ENCODE data around the gene SLC38A8.

SLC38A8 gene

GRCh38 chr16:83981799-83982198, 60.8 kb downstream of the SLC38A8 start:
- H3K36me3 ChIP-seq (ENCODE audit: control insufficient read depth, insufficient read depth, low read length) = no peaks in the 10 kb centered on the region
- H3K9me3 ChIP-seq (ENCODE audit: control insufficient read depth, insufficient read depth, low read length) = no peaks in the 10 kb centered on the region
- H3K9ac ChIP-seq (ENCODE audit: low read depth, low read length) = no peak overlapping the region
- H3K27me3 ChIP-seq (ENCODE audit: control insufficient read depth, insufficient read depth, low read length) = no peaks in the 10 kb centered on the region
- no peak overlapping the region for H3K4me3 ChIP-seq (ENCODE audit: low read depth, low read length)
- H3K4me1 ChIP-seq (ENCODE audit: control insufficient read depth, insufficient read depth, low read length) = peaks cover 4% of the 10 kb centered on the region

GRCh38 chr16:83980794-83981193, 61.8 kb downstream of the SLC38A8 start:
- no peak overlapping the region for H3K4me3 ChIP-seq (ENCODE audit: low read depth, low read length)
- H3K9me3 ChIP-seq (ENCODE audit: control insufficient read depth, insufficient read depth, low read length) = no peaks in the 10 kb centered on the region
- H3K9ac ChIP-seq (ENCODE audit: low read depth, low read length) = no peak overlapping the region
- H3K27me3 ChIP-seq (ENCODE audit: control insufficient read depth, insufficient read depth, low read length) = no peaks in the 10 kb centered on the region
- peaks cover 4% of the 10 kb centered on the region for H3K4me1 ChIP-seq (ENCODE audit: control insufficient read depth, insufficient read depth, low read length)
- no peaks in the 10 kb centered on the region for H3K36me3 ChIP-seq (ENCODE audit: control insufficient read depth, insufficient read depth, low read length)

GRCh38 chr16:83979441-83979840, 63.2 kb downstream of the SLC38A8 start:
- no peaks in the 10 kb centered on the region for H3K27me3 ChIP-seq (ENCODE audit: control insufficient read depth, insufficient read depth, low read length)
- H3K9ac ChIP-seq (ENCODE audit: low read depth, low read length) = no peak overlapping the region
- no peak overlapping the region for H3K4me3 ChIP-seq (ENCODE audit: low read depth, low read length)
- peaks cover 4% of the 10 kb centered on the region for H3K4me1 ChIP-seq (ENCODE audit: control insufficient read depth, insufficient read depth, low read length)
- no peaks in the 10 kb centered on the region for H3K9me3 ChIP-seq (ENCODE audit: control insufficient read depth, insufficient read depth, low read length)
- H3K36me3 ChIP-seq (ENCODE audit: control insufficient read depth, insufficient read depth, low read length) = no peaks in the 10 kb centered on the region

- Histone ChIP-seq H3K9me3 (ENCODE audit: control insufficient read depth, insufficient read depth, low read length) (no peaks in the 10 kb centered on the region), H3K36me3 (ENCODE audit: control insufficient read depth, insufficient read depth, low read length) (no peaks in the 10 kb centered on the region), H3K9ac (ENCODE audit: low read depth, low read length) (no peak overlapping the region), H3K4me3 (ENCODE audit: low read depth, low read length) (no peak overlapping the region), H3K27me3 (ENCODE audit: control insufficient read depth, insufficient read depth, low read length) (no peaks in the 10 kb centered on the region), H3K4me1 (ENCODE audit: control insufficient read depth, insufficient read depth, low read length) (peaks cover 4% of the 10 kb centered on the region)
Measured at GRCh38 chr16:83978401-83978904, 64.1 kb downstream of the SLC38A8 start.

- Histone ChIP-seq H3K27me3 (ENCODE audit: control insufficient read depth, insufficient read depth, low read length) (no peaks in the 10 kb centered on the region), H3K4me1 (ENCODE audit: control insufficient read depth, insufficient read depth, low read length) (peaks cover 4% of the 10 kb centered on the region), H3K36me3 (ENCODE audit: control insufficient read depth, insufficient read depth, low read length) (no peaks in the 10 kb centered on the region), H3K4me3 (ENCODE audit: low read depth, low read length) (no peak overlapping the region), H3K9me3 (ENCODE audit: control insufficient read depth, insufficient read depth, low read length) (no peaks in the 10 kb centered on the region), H3K9ac (ENCODE audit: low read depth, low read length) (no peak overlapping the region)
Measured at GRCh38 chr16:83977056-83977815, 65.4 kb downstream of the SLC38A8 start.

- Histone ChIP-seq H3K9ac (ENCODE audit: low read depth, low read length) (no peak overlapping the region), H3K27me3 (ENCODE audit: control insufficient read depth, insufficient read depth, low read length) (no peaks in the 10 kb centered on the region), H3K9me3 (ENCODE audit: control insufficient read depth, insufficient read depth, low read length) (no peaks in the 10 kb centered on the region), H3K4me3 (ENCODE audit: low read depth, low read length) (no peak overlapping the region), H3K4me1 (ENCODE audit: control insufficient read depth, insufficient read depth, low read length) (peaks cover 4% of the 10 kb centered on the region), H3K36me3 (ENCODE audit: control insufficient read depth, insufficient read depth, low read length) (no peaks in the 10 kb centered on the region)
Measured at GRCh38 chr16:83975590-83976260, 66.9 kb downstream of the SLC38A8 start.

GRCh38 chr16:83974475-83974874, 68.1 kb downstream of the SLC38A8 start:
- H3K9me3 ChIP-seq (ENCODE audit: control insufficient read depth, insufficient read depth, low read length) = no peaks in the 10 kb centered on the region
- H3K36me3 ChIP-seq (ENCODE audit: control insufficient read depth, insufficient read depth, low read length) = no peaks in the 10 kb centered on the region
- H3K4me3 ChIP-seq (ENCODE audit: low read depth, low read length) = no peak overlapping the region
- H3K27me3 ChIP-seq (ENCODE audit: control insufficient read depth, insufficient read depth, low read length) = peaks cover 2% of the 10 kb centered on the region
- no peak overlapping the region for H3K9ac ChIP-seq (ENCODE audit: low read depth, low read length)
- H3K4me1 ChIP-seq (ENCODE audit: control insufficient read depth, insufficient read depth, low read length) = peaks cover 4% of the 10 kb centered on the region

GRCh38 chr16:83973581-83974385, 68.8 kb downstream of the SLC38A8 start:
- Histone ChIP-seq H3K4me1 (ENCODE audit: control insufficient read depth, insufficient read depth, low read length) (no peaks in the 10 kb centered on the region), H3K9ac (ENCODE audit: low read depth, low read length) (no peak overlapping the region), H3K27me3 (ENCODE audit: control insufficient read depth, insufficient read depth, low read length) (peaks cover 5% of the 10 kb centered on the region), H3K36me3 (ENCODE audit: control insufficient read depth, insufficient read depth, low read length) (no peaks in the 10 kb centered on the region), H3K9me3 (ENCODE audit: control insufficient read depth, insufficient read depth, low read length) (no peaks in the 10 kb centered on the region), H3K4me3 (ENCODE audit: low read depth, low read length) (no peak overlapping the region)

GRCh38 chr16:83973077-83973476, 69.5 kb downstream of the SLC38A8 start:
- peaks cover 5% of the 10 kb centered on the region for H3K27me3 ChIP-seq (ENCODE audit: control insufficient read depth, insufficient read depth, low read length)
- H3K36me3 ChIP-seq (ENCODE audit: control insufficient read depth, insufficient read depth, low read length) = no peaks in the 10 kb centered on the region
- H3K9ac ChIP-seq (ENCODE audit: low read depth, low read length) = no peak overlapping the region
- no peaks in the 10 kb centered on the region for H3K4me1 ChIP-seq (ENCODE audit: control insufficient read depth, insufficient read depth, low read length)
- H3K4me3 ChIP-seq (ENCODE audit: low read depth, low read length) = no peak overlapping the region
- H3K9me3 ChIP-seq (ENCODE audit: control insufficient read depth, insufficient read depth, low read length) = no peaks in the 10 kb centered on the region

GRCh38 chr16:83972256-83973008, 70.2 kb downstream of the SLC38A8 start:
- Histone ChIP-seq H3K27me3 (ENCODE audit: control insufficient read depth, insufficient read depth, low read length) (peaks cover 5% of the 10 kb centered on the region), H3K4me1 (ENCODE audit: control insufficient read depth, insufficient read depth, low read length) (no peaks in the 10 kb centered on the region), H3K36me3 (ENCODE audit: control insufficient read depth, insufficient read depth, low read length) (no peaks in the 10 kb centered on the region), H3K9me3 (ENCODE audit: control insufficient read depth, insufficient read depth, low read length) (no peaks in the 10 kb centered on the region), H3K9ac (ENCODE audit: low read depth, low read length) (no peak overlapping the region), H3K4me3 (ENCODE audit: low read depth, low read length) (no peak overlapping the region)
